HepG2 (cell line): ENCODE data around the gene ANKRD11. TPM values are rescaled to one million over a fixed set of nuclear protein-coding genes. Genes with fewer than 3 reads are reported as not detected.

ENCODE experiments used
- EP300 ChIP-seq, 3 experiments: sonication (generic) in 1 of 3; formaldehyde crosslinking in 1 of 3; IDR thresholded peaks; 2 replicates each; pipeline versions ENCODE4 v1.5.1 to v1.6.1; 2011 to 2020; ENCODE audit warnings: low read depth in 2 of 3, low read length in 2 of 3, borderline replicate concordance in 1 of 3, improper control_type of control experiment in 1 of 3, mild to moderate bottlenecking in 1 of 3, missing genetic modification reagents in 1 of 3, moderate library complexity in 1 of 3
- GTF3A ChIP-seq: sonication (generic); formaldehyde crosslinking; conservative IDR thresholded peaks from 2 replicates; pipeline ENCODE4 v1.4.0; 2020; ENCODE audit warnings: mild to moderate bottlenecking, missing genetic modification reagents
- HMGA1 ChIP-seq: sonication (generic); formaldehyde crosslinking; conservative IDR thresholded peaks from 2 replicates; pipeline ENCODE4 v1.4.0; 2020; ENCODE audit warnings: missing genetic modification reagents
- KLF11 ChIP-seq: IDR thresholded peaks from 2 replicates; pipeline ENCODE4 v1.6.1; 2016; ENCODE audit warnings: missing compliant biosample characterization
- MXD3 ChIP-seq: IDR thresholded peaks from 2 replicates; pipeline ENCODE4 v1.6.1; 2016; ENCODE audit warnings: mild to moderate bottlenecking, missing biosample characterization, missing genetic modification reagents
- TBP ChIP-seq: sonication (generic); formaldehyde crosslinking; IDR thresholded peaks from 2 replicates; pipeline ENCODE4 v1.5.0; 2020; ENCODE audit warnings: missing genetic modification reagents
- ZNF180 ChIP-seq: sonication (generic); formaldehyde crosslinking; IDR thresholded peaks from 2 replicates; pipeline ENCODE4 v1.4.0; 2020; ENCODE audit warnings: low read depth, missing genetic modification reagents, borderline replicate concordance
- ZNF512B ChIP-seq: sonication (generic); formaldehyde crosslinking; IDR thresholded peaks from 2 replicates; pipeline ENCODE4 v1.5.1; 2020; ENCODE audit warnings: missing genetic modification reagents, mild to moderate bottlenecking, borderline replicate concordance
- ZNF703 ChIP-seq: sonication (generic); formaldehyde crosslinking; IDR thresholded peaks from 2 replicates; pipeline ENCODE4 v1.5.1; 2020; ENCODE audit warnings: missing genetic modification reagents, mild to moderate bottlenecking, moderate library complexity, borderline replicate concordance
- polyA plus RNA-seq, 8 experiments: library from polyadenylated mRNA; depleted of rRNA in 3 of 8; stranded (reverse) in 7 of 8; unstranded in 1 of 8; fragments of >200 nt; fragmentation: Illumina TruSeq in 4 of 8; extraction: Trizol in 4 of 8; gene quantifications; 2 replicates each; pipeline versions ENCODE4 v1.2.1 to v1.2.3, GENCODE V29; 2011 to 2016; ENCODE audit warnings: low read depth in 4 of 8, missing spikeins in 1 of 8, mixed read lengths in 1 of 8; ENCODE audit not compliant: insufficient read depth in 1 of 8
- total RNA-seq, 5 experiments: library from RNA; depleted of rRNA; stranded (reverse); fragments of >200 nt; fragmentation: Illumina TruSeq; extraction: Trizol; gene quantifications; 2 replicates each; pipeline ENCODE4 v1.2.3, GENCODE V29; 2016; ENCODE audit warnings: low read depth in 1 of 5
- TF ChIP-seq, protein P1 (sequence below): sonication (generic); formaldehyde crosslinking; IDR thresholded peaks from 2 replicates; pipeline ENCODE4 v1.4.0; 2020; ENCODE audit warnings: mild to moderate bottlenecking, missing genetic modification reagents
- TF ChIP-seq, protein P2 (sequence below): sonication (generic); formaldehyde crosslinking; IDR thresholded peaks from 2 replicates; pipeline ENCODE4 v1.5.1; 2020; ENCODE audit warnings: mild to moderate bottlenecking, missing genetic modification reagents, borderline replicate concordance
- TF ChIP-seq, protein P3 (sequence below): sonication (generic); formaldehyde crosslinking; IDR thresholded peaks from 2 replicates; pipeline ENCODE4 v1.5.0; 2020; ENCODE audit warnings: missing genetic modification reagents
- TF ChIP-seq, protein P4 (sequence below): sonication (generic); formaldehyde crosslinking; IDR thresholded peaks from 2 replicates; pipeline ENCODE4 v1.4.0; 2020; ENCODE audit warnings: mild to moderate bottlenecking, low read depth, missing genetic modification reagents

The ANKRD11 gene
- total and polyA plus RNA-seq, 2 of the 13 experiments (the other 11 are each of a cell fraction or from before 2014, with no cell fraction given) = 21.4 to 38.4 TPM

DNA sequence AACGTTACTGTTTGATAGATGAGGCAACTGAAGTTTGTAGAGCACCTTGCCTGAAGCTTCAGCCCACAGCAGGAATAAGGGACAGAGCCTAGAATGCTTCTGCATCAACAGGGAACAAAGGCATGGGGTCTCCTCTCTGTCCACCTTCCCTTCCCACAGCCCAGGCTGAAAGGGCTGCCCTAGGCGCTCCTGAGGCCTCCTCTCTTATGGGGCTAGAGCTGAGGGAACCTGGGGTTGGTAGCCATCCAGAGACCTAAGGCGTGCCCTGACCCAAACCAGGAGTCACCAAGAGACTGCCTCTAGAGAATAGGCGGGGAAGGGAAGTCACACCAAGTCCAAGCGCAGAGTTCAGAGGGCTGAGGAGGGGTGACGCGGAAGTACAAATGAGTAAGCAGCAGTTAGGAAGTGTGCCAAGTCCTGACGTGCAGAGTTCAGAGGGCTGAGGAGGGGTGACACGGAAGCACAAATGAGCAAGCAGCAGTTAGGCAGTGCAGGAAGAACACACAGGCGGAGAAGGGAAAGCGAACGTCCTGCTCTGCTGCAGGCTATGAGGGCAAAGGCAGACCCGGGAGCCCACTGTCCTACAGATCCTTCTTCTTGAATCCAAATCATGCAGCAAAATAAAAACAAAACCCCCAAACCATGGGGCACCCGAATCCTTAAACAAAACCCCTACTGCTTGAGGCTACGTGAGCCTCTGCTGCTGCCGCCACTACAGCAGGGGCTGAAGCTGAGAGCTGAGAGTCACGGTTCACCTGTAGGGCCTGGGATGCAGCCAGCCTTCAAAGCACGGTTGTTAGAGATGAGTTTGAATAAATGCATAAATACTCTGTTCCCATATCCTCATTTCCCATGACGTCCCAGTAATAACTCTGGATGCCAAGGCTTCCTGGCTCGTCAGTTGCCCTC is 15.1 kb upstream of the ANKRD11 start (continued):
- TF ChIP-seq ZNF512B (CRISPR knock-in tag) = no peak
- peak; percentile 57; the same call in 1 of the 2 replicates for TF ChIP-seq MXD3 (CRISPR knock-in tag)
- TF ChIP-seq KLF11 (CRISPR knock-in tag) = peak; percentile 50; the same call in 1 of the 2 replicates
- TF ChIP-seq ZNF180 (CRISPR knock-in tag) = no peak
- TF ChIP-seq GTF3A = peak; percentile 95
- TF ChIP-seq, protein P1, sequence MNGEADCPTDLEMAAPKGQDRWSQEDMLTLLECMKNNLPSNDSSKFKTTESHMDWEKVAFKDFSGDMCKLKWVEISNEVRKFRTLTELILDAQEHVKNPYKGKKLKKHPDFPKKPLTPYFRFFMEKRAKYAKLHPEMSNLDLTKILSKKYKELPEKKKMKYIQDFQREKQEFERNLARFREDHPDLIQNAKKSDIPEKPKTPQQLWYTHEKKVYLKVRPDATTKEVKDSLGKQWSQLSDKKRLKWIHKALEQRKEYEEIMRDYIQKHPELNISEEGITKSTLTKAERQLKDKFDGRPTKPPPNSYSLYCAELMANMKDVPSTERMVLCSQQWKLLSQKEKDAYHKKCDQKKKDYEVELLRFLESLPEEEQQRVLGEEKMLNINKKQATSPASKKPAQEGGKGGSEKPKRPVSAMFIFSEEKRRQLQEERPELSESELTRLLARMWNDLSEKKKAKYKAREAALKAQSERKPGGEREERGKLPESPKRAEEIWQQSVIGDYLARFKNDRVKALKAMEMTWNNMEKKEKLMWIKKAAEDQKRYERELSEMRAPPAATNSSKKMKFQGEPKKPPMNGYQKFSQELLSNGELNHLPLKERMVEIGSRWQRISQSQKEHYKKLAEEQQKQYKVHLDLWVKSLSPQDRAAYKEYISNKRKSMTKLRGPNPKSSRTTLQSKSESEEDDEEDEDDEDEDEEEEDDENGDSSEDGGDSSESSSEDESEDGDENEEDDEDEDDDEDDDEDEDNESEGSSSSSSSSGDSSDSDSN (CRISPR knock-in tag) = peak; percentile 91
- TF ChIP-seq, protein P2, sequence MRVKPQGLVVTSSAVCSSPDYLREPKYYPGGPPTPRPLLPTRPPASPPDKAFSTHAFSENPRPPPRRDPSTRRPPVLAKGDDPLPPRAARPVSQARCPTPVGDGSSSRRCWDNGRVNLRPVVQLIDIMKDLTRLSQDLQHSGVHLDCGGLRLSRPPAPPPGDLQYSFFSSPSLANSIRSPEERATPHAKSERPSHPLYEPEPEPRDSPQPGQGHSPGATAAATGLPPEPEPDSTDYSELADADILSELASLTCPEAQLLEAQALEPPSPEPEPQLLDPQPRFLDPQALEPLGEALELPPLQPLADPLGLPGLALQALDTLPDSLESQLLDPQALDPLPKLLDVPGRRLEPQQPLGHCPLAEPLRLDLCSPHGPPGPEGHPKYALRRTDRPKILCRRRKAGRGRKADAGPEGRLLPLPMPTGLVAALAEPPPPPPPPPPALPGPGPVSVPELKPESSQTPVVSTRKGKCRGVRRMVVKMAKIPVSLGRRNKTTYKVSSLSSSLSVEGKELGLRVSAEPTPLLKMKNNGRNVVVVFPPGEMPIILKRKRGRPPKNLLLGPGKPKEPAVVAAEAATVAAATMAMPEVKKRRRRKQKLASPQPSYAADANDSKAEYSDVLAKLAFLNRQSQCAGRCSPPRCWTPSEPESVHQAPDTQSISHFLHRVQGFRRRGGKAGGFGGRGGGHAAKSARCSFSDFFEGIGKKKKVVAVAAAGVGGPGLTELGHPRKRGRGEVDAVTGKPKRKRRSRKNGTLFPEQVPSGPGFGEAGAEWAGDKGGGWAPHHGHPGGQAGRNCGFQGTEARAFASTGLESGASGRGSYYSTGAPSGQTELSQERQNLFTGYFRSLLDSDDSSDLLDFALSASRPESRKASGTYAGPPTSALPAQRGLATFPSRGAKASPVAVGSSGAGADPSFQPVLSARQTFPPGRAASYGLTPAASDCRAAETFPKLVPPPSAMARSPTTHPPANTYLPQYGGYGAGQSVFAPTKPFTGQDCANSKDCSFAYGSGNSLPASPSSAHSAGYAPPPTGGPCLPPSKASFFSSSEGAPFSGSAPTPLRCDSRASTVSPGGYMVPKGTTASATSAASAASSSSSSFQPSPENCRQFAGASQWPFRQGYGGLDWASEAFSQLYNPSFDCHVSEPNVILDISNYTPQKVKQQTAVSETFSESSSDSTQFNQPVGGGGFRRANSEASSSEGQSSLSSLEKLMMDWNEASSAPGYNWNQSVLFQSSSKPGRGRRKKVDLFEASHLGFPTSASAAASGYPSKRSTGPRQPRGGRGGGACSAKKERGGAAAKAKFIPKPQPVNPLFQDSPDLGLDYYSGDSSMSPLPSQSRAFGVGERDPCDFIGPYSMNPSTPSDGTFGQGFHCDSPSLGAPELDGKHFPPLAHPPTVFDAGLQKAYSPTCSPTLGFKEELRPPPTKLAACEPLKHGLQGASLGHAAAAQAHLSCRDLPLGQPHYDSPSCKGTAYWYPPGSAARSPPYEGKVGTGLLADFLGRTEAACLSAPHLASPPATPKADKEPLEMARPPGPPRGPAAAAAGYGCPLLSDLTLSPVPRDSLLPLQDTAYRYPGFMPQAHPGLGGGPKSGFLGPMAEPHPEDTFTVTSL (CRISPR knock-in tag) = peak; percentile 64
- no peak for TF ChIP-seq HMGA1 (CRISPR knock-in tag)
- TF ChIP-seq, protein P3, sequence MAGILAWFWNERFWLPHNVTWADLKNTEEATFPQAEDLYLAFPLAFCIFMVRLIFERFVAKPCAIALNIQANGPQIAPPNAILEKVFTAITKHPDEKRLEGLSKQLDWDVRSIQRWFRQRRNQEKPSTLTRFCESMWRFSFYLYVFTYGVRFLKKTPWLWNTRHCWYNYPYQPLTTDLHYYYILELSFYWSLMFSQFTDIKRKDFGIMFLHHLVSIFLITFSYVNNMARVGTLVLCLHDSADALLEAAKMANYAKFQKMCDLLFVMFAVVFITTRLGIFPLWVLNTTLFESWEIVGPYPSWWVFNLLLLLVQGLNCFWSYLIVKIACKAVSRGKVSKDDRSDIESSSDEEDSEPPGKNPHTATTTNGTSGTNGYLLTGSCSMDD (CRISPR knock-in tag) = no peak
- peak; percentile 48; the same call in 1 of the 2 replicates for TF ChIP-seq TBP (CRISPR knock-in tag)
- peak; percentile 51 to 89; a peak in 3 of 4 replicates for TF ChIP-seq EP300 (IDR thresholded peaks at IDR 0.05; ENCODE audit: low read depth in 2 of 2, low read length in 2 of 2)
- peak; percentile 78 for TF ChIP-seq EP300 (CRISPR knock-in tag; IDR thresholded peaks at IDR 0.05; ENCODE audit: borderline replicate concordance)
- TF ChIP-seq, protein P4, sequence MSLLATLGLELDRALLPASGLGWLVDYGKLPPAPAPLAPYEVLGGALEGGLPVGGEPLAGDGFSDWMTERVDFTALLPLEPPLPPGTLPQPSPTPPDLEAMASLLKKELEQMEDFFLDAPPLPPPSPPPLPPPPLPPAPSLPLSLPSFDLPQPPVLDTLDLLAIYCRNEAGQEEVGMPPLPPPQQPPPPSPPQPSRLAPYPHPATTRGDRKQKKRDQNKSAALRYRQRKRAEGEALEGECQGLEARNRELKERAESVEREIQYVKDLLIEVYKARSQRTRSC (CRISPR knock-in tag) = peak; percentile 69; the same call in 1 of the 2 replicates
- TF ChIP-seq ZNF703 (CRISPR knock-in tag) = no peak
